ENCODE data around the gene OTC. TPM values are rescaled to one million over a fixed set of nuclear protein-coding genes. Genes with fewer than 3 reads are reported as not detected.

Gene OTC
- total RNA-seq, 1 experiment from 2014 or later: not detected

DNA sequence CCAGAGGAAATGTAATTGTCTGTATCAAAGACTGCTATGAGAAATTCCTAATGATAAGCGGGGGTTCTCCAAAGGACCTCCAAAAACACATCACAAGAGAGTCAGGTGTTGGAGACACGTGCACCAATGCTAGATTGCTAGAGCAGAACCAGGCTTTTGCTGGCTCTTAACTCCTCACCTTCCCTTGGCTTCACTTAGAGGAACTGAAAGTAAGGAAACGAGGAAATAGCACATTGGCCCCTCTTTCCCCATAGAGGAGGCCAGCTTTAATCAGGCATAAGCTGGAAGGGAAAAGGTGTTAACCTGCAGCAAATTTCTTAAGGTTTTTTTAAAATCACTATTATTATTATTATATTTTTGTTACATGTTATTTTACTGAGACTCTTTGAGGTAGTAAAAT lies 13.6 kb downstream of the OTC start:
- Histone ChIP-seq H3K4me1 (no peaks in the 10 kb centered on the region), H3K9me3 (no peaks in the 10 kb centered on the region), H3K4me3 (ENCODE audit: low read depth, low read length) (no peak overlapping the region), H3K36me3 (ENCODE audit: control insufficient read depth, insufficient read depth, low read length) (no peaks in the 10 kb centered on the region), H3K27me3 (replicated peaks; ENCODE audit: control insufficient read depth, insufficient read depth, low read length) (no peaks in the 10 kb centered on the region)
- POLR2A ChIA-PET: no interaction called here
- no peaks in the 10 kb centered on the region for H3K9me3 Mint-ChIP-seq (ENCODE audit: unreplicated experiment)
- H3K4me3 Mint-ChIP-seq (ENCODE audit: unreplicated experiment): no peak overlapping the region
- no peaks in the 10 kb centered on the region for H3K27me3 Mint-ChIP-seq (ENCODE audit: insufficient read depth, unreplicated experiment)
- no peak overlapping the region for H3K27ac Mint-ChIP-seq (ENCODE audit: unreplicated experiment)
- TF ChIP-seq CTCF (IDR thresholded peaks at IDR 0.05; ENCODE audit: insufficient read depth in 1 of 2, low read depth in 1 of 2, low read length in 1 of 2, severe bottlenecking in 1 of 2, unreplicated experiment in 1 of 2): no peak
- CTCF ChIA-PET: no interaction called here
- no peaks in the 10 kb centered on the region for H3K4me1 Mint-ChIP-seq (ENCODE audit: low read depth, unreplicated experiment)
- no peak for DNase-seq
- BruUV-seq (replicated peaks): no TSS peak
- H3K36me3 Mint-ChIP-seq (ENCODE audit: insufficient read depth, unreplicated experiment): no peaks in the 10 kb centered on the region
- intact Hi-C loops (cut with micrococcal nuclease; ENCODE audit: unreplicated experiment): no loop called here

GRCh38 chrX:38368774-38369173 lies 16.4 kb downstream of the OTC start:
- no peak overlapping the region for H3K4me3 Mint-ChIP-seq (ENCODE audit: unreplicated experiment)
- no peak overlapping the region for H3K27ac Mint-ChIP-seq (ENCODE audit: unreplicated experiment)
- H3K27me3 Mint-ChIP-seq (ENCODE audit: insufficient read depth, unreplicated experiment): no peaks in the 10 kb centered on the region
- no peaks in the 10 kb centered on the region for H3K4me1 Mint-ChIP-seq (ENCODE audit: low read depth, unreplicated experiment)
- ChIA-PET CTCF (no interaction called here), POLR2A (no interaction called here)
- no peak for TF ChIP-seq CTCF (IDR thresholded peaks at IDR 0.05; ENCODE audit: insufficient read depth in 1 of 2, low read depth in 1 of 2, low read length in 1 of 2, severe bottlenecking in 1 of 2, unreplicated experiment in 1 of 2)
- no peaks in the 10 kb centered on the region for H3K27me3 ChIP-seq (replicated peaks; ENCODE audit: control insufficient read depth, insufficient read depth, low read length)
- no peaks in the 10 kb centered on the region for H3K36me3 ChIP-seq (ENCODE audit: control insufficient read depth, insufficient read depth, low read length)
- no TSS peak for BruUV-seq (replicated peaks)
- H3K9me3 ChIP-seq: no peaks in the 10 kb centered on the region
- no peak for DNase-seq
- H3K36me3 Mint-ChIP-seq (ENCODE audit: insufficient read depth, unreplicated experiment): no peaks in the 10 kb centered on the region
- H3K4me1 ChIP-seq: no peaks in the 10 kb centered on the region
- H3K4me3 ChIP-seq (ENCODE audit: low read depth, low read length): no peak overlapping the region
- intact Hi-C loops (cut with micrococcal nuclease; ENCODE audit: unreplicated experiment): no loop called here
- no peaks in the 10 kb centered on the region for H3K9me3 Mint-ChIP-seq (ENCODE audit: unreplicated experiment)

DNA sequence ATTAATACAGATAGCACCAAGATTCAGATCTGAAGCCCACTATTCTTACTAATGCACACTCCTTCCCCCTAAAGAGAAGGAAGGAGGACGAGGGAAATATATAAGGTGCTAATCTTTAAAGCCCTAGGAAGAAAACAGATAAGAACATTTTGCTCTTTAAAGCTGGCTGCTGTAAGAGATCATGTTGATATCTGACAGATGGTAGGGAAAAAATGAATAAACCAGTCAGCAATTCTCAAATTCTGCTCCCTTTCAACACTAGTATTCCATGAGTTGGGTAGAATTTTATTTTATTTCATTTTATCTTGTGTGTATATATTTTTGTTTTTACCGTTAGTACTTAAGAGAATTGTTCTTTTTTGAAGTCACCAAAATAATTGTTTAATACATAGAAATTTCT lies 19.2 kb downstream of the OTC start:
- Histone ChIP-seq H3K36me3 (ENCODE audit: control insufficient read depth, insufficient read depth, low read length) (no peaks in the 10 kb centered on the region), H3K27me3 (replicated peaks; ENCODE audit: control insufficient read depth, insufficient read depth, low read length) (no peaks in the 10 kb centered on the region), H3K4me1 (no peaks in the 10 kb centered on the region), H3K4me3 (ENCODE audit: low read depth, low read length) (no peak overlapping the region), H3K9me3 (no peaks in the 10 kb centered on the region)
- no peak for TF ChIP-seq CTCF (IDR thresholded peaks at IDR 0.05; ENCODE audit: insufficient read depth in 1 of 2, low read depth in 1 of 2, low read length in 1 of 2, severe bottlenecking in 1 of 2, unreplicated experiment in 1 of 2)
- DNase-seq: no peak
- Mint-ChIP-seq H3K9me3 (ENCODE audit: unreplicated experiment) (no peaks in the 10 kb centered on the region), H3K4me3 (ENCODE audit: unreplicated experiment) (no peak overlapping the region), H3K27ac (ENCODE audit: unreplicated experiment) (no peak overlapping the region), H3K27me3 (ENCODE audit: insufficient read depth, unreplicated experiment) (no peaks in the 10 kb centered on the region), H3K36me3 (ENCODE audit: insufficient read depth, unreplicated experiment) (no peaks in the 10 kb centered on the region), H3K4me1 (ENCODE audit: low read depth, unreplicated experiment) (no peaks in the 10 kb centered on the region)
- intact Hi-C loops (cut with micrococcal nuclease; ENCODE audit: unreplicated experiment): no loop called here
- POLR2A ChIA-PET: no interaction called here
- CTCF ChIA-PET: interaction anchor here (0.6 kb wide), 1 partner anchor 457 kb away, joined by 3 read pairs; no protein-coding TSS in a partner anchor
- BruUV-seq (replicated peaks): no TSS peak

Data from Caco-2 (cell line).